Activated CD8-positive, alpha-beta T cell treated with anti-CD3 and anti-CD28 coated beads for 36 hours (primary cell): ENCODE measurements around the gene NHSL1. TPM values are rescaled to one million over a fixed set of nuclear protein-coding genes. Genes with fewer than 3 reads are reported as not detected.

Experiments used
- ATAC-seq: fragments of 200-7000 bp; cut with Tn5 transposase; one replicate; pipeline ENCODE4 v1.10.0; 2021; ENCODE audit warnings: mild to moderate bottlenecking, moderate library complexity
- CTCF ChIA-PET: fragments of 350-600 bp; sonication (Branson Sonifier 250); formaldehyde crosslinking; loops from one replicate; lab custom pipeline; 2021; ENCODE audit warnings: antibody characterized with exemption; lab: Charles Lee
- POLR2A ChIA-PET: fragments of 350-600 bp; sonication (Branson Sonifier 250); formaldehyde crosslinking; loops from one replicate; lab custom pipeline; 2021; ENCODE audit warnings: antibody characterized with exemption; lab: Charles Lee
- DNase-seq: peaks from one replicate; pipeline ENCODE4 v3.0.0-alpha.2; 2020
- H3K27ac Mint-ChIP-seq: one replicate; pipeline ENCODE4 v1.8.0; 2021; ENCODE audit warnings: mild to moderate bottlenecking, mixed read lengths
- H3K27me3 Mint-ChIP-seq: one replicate; pipeline ENCODE4 v1.8.0; 2021; ENCODE audit warnings: mixed read lengths
- H3K36me3 Mint-ChIP-seq: one replicate; pipeline ENCODE4 v1.8.0; 2021; ENCODE audit warnings: low read depth, mixed read lengths
- H3K4me1 Mint-ChIP-seq: one replicate; pipeline ENCODE4 v1.8.0; 2021; ENCODE audit warnings: low read depth, mixed read lengths
- H3K4me3 Mint-ChIP-seq: one replicate; pipeline ENCODE4 v1.8.0; 2021; ENCODE audit warnings: mild to moderate bottlenecking, moderate library complexity, mixed read lengths
- H3K9me3 Mint-ChIP-seq: one replicate; pipeline ENCODE4 v1.8.0; 2021; ENCODE audit warnings: mixed read lengths
- intact Hi-C: fragments of 100-400 bp; cut with micrococcal nuclease; formaldehyde crosslinking; loops from one replicate; pipeline ENCODE4 v1.10.0; 2022
- total RNA-seq, 2 experiments: library from RNA; stranded (reverse); gene quantifications; one replicate each; pipeline ENCODE4 v1.2.3, GENCODE V29; 2021
- TF ChIP-seq, protein P1 (sequence below): fragments of 200-600 bp; IDR thresholded peaks from one replicate; pipeline ENCODE4 v1.8.0; 2022; ENCODE audit warnings: antibody characterized with exemption, mild to moderate bottlenecking

Gene NHSL1
- total RNA-seq, 2 experiments from 2014 or later = 0.18 to 0.49 TPM

- Mint-ChIP-seq H3K27ac (no peak overlapping the region), H3K4me3 (no peak overlapping the region), H3K9me3 (peaks cover 2% of the 10 kb centered on the region), H3K4me1 (peaks cover 2% of the 10 kb centered on the region), H3K27me3 (no peaks in the 10 kb centered on the region), H3K36me3 (peaks cover 23% of the 10 kb centered on the region)
- DNase-seq = no peak
- no peak for ATAC-seq
- ChIA-PET POLR2A (no interaction called here), CTCF (interaction anchor here (1.2 kb wide), 1 partner anchor 91 kb away, joined by 3 read pairs; no protein-coding TSS in a partner anchor)
- intact Hi-C loops = no loop called here
- TF ChIP-seq, protein P1, sequence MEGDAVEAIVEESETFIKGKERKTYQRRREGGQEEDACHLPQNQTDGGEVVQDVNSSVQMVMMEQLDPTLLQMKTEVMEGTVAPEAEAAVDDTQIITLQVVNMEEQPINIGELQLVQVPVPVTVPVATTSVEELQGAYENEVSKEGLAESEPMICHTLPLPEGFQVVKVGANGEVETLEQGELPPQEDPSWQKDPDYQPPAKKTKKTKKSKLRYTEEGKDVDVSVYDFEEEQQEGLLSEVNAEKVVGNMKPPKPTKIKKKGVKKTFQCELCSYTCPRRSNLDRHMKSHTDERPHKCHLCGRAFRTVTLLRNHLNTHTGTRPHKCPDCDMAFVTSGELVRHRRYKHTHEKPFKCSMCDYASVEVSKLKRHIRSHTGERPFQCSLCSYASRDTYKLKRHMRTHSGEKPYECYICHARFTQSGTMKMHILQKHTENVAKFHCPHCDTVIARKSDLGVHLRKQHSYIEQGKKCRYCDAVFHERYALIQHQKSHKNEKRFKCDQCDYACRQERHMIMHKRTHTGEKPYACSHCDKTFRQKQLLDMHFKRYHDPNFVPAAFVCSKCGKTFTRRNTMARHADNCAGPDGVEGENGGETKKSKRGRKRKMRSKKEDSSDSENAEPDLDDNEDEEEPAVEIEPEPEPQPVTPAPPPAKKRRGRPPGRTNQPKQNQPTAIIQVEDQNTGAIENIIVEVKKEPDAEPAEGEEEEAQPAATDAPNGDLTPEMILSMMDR = no peak
Observed at GRCh38 chr6:138418118-138418742, 81.1 kb downstream of the NHSL1 start.

GRCh38 chr6:138417493-138418117, 81.7 kb downstream of the NHSL1 start:
- Mint-ChIP-seq H3K9me3 (peaks cover 2% of the 10 kb centered on the region), H3K27ac (peak overlapping the region; percentile 43), H3K27me3 (no peaks in the 10 kb centered on the region), H3K36me3 (peaks cover 29% of the 10 kb centered on the region), H3K4me3 (no peak overlapping the region), H3K4me1 (no peaks in the 10 kb centered on the region)
- TF ChIP-seq, protein P1 = no peak
- POLR2A ChIA-PET = no interaction called here
- DNase-seq (no peak), ATAC-seq (no peak)
- intact Hi-C loops = no loop called here
- CTCF ChIA-PET = interaction anchor here (1.2 kb wide), 1 partner anchor 92 kb away, joined by 3 read pairs; no protein-coding TSS in a partner anchor

GRCh38 chr6:138416206-138416605, 83.1 kb downstream of the NHSL1 start:
- no peak for ATAC-seq
- no peak overlapping the region for H3K27ac Mint-ChIP-seq
- TF ChIP-seq, protein P1 = no peak
- H3K4me3 Mint-ChIP-seq = no peak overlapping the region
- no peaks in the 10 kb centered on the region for H3K27me3 Mint-ChIP-seq
- ChIA-PET POLR2A (interaction anchor here (0.6 to 1.0 kb wide), 3 partner anchors 19 to 99 kb away, joined by 3 read pairs; no protein-coding TSS in a partner anchor), CTCF (no interaction called here)
- peaks cover 2% of the 10 kb centered on the region for H3K9me3 Mint-ChIP-seq
- peaks cover 7% of the 10 kb centered on the region for H3K4me1 Mint-ChIP-seq
- no peak for DNase-seq
- intact Hi-C loops = no loop called here
- peaks cover 37% of the 10 kb centered on the region for H3K36me3 Mint-ChIP-seq

DNA sequence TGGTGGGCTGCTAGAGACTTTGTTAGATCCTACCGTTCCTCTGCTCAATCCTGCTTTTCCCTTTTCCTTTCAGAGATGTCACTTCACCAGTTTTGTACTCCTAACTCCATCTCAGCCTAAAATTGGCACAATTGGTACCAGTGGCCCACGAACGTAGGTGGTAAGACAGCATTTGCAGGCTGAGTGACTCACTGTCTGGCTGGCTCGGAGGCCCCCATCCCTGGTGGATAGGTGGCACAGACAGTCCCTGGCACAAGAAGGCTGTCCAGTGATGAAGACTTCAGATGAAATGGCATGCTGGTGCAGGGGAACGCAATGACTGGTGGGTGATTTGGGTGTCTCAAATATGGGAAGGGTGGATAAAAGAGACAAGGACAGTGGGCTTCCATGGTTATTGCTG, 84.2 kb downstream of the NHSL1 start:
- TF ChIP-seq, protein P1 = no peak
- no peak for ATAC-seq
- intact Hi-C loops = no loop called here
- no peak overlapping the region for H3K27ac Mint-ChIP-seq
- H3K27me3 Mint-ChIP-seq = no peaks in the 10 kb centered on the region
- H3K4me3 Mint-ChIP-seq = no peak overlapping the region
- ChIA-PET CTCF (interaction anchor here (0.7 to 1.4 kb wide), 4 partner anchors 10 to 300 kb away, joined by 3 to 4 read pairs (median 3); no protein-coding TSS in a partner anchor), POLR2A (interaction anchor here (1.0 to 1.2 kb wide), 2 partner anchors 40 to 47 kb away, joined by 3 read pairs; no protein-coding TSS in a partner anchor)
- H3K9me3 Mint-ChIP-seq = peaks cover 2% of the 10 kb centered on the region
- H3K36me3 Mint-ChIP-seq = peaks cover 43% of the 10 kb centered on the region
- no peak for DNase-seq
- peaks cover 14% of the 10 kb centered on the region for H3K4me1 Mint-ChIP-seq
